HG03442 (cell line): Measurements from ENCODE around the gene KYAT1.
"Not testable (repeated sequence)": the region's sequence is repeated elsewhere in the genome, so short reads cannot be mapped to it uniquely, and the experiment has no call there.

Experiments
- ATAC-seq: cut with Tn5 transposase; IDR thresholded peaks from one replicate; pipeline ENCODE4 v1.9.1; 2021; ENCODE audit warnings: mild to moderate bottlenecking, moderate library complexity; ENCODE audit not compliant: unreplicated experiment

KYAT1 gene

GRCh38 chr9:128843171-128843570 is 38.6 kb downstream of the KYAT1 start:
- not testable (repeated sequence) for ATAC-seq

- ATAC-seq = no peak
Measured at GRCh38 chr9:128841694-128842492, 39.9 kb downstream of the KYAT1 start.

GRCh38 chr9:128840524-128840923 is 41.2 kb downstream of the KYAT1 start:
- no peak for ATAC-seq

- no peak for ATAC-seq
Measured at GRCh38 chr9:128838338-128838737, 43.4 kb downstream of the KYAT1 start.

- no peak for ATAC-seq
Measured at GRCh38 chr9:128836509-128837145, 45.1 kb downstream of the KYAT1 start.

GRCh38 chr9:128835246-128836210 is 46.2 kb downstream of the KYAT1 start:
- no peak for ATAC-seq

- no peak for ATAC-seq
Measured at GRCh38 chr9:128833696-128834095, 48.1 kb downstream of the KYAT1 start.

- ATAC-seq = peak; percentile 96
Measured at GRCh38 chr9:128829477-128830251, 52.1 kb downstream of the KYAT1 start, which contains the start of gene SPOUT1. TSS of gene SPOUT1 (minus strand) at chr9:128829794. CDS start at chr9:128829780, 14 bp downstream.

GRCh38 chr9:128828719-128829452 is 52.9 kb downstream of the KYAT1 start:
- no peak for ATAC-seq

- ATAC-seq = no peak
Measured at GRCh38 chr9:128828267-128828666, 53.5 kb downstream of the KYAT1 start.

GRCh38 chr9:128825923-128826700 is 55.6 kb downstream of the KYAT1 start:
- no peak for ATAC-seq

GRCh38 chr9:128824911-128825310 is 56.8 kb downstream of the KYAT1 start:
- ATAC-seq = no peak

GRCh38 chr9:128823903-128824406 is 57.8 kb downstream of the KYAT1 start:
- no peak for ATAC-seq

GRCh38 chr9:128823362-128823902 is 58.3 kb downstream of the KYAT1 start:
- no peak for ATAC-seq

- no peak for ATAC-seq
Measured at GRCh38 chr9:128822407-128823042, 59.2 kb downstream of the KYAT1 start.

- no peak for ATAC-seq
Measured at GRCh38 chr9:128821584-128822406, 60.0 kb downstream of the KYAT1 start.
